ENCODE data around the gene CDH15.

DNA sequence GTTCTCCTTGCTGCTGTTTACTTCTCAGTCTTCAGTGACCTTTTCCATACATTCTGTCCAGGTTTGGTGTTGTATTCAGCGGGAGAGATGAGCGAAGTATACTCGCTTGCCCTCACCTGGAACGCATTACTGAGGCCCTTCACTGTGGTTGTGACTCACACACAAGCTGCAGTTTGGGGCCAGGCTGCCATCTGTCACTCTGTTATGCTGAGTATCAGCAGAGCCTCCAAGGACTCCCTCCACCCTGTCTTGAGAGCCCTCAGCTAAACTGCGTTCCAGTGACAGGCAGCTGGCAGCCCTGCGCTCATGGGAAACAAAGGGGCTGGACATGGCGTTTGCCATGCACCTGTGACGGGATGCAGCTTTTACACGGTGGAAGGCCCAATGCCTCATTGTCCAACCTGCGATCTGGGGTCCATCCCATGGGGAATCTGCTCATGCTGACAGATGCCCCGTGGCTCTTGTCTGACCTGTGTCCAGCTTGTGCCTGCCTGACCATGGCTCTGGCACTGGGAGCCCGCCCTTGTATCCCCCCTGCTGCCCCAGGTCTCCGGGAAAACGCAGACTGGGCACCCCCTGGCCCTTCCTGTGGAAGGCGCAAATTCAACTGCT lies 39.5 kb downstream of the CDH15 start:
- TF ChIP-seq POLR2A (IDR thresholded peaks at IDR 0.05): no peak
- TF ChIP-seq, protein P1, sequence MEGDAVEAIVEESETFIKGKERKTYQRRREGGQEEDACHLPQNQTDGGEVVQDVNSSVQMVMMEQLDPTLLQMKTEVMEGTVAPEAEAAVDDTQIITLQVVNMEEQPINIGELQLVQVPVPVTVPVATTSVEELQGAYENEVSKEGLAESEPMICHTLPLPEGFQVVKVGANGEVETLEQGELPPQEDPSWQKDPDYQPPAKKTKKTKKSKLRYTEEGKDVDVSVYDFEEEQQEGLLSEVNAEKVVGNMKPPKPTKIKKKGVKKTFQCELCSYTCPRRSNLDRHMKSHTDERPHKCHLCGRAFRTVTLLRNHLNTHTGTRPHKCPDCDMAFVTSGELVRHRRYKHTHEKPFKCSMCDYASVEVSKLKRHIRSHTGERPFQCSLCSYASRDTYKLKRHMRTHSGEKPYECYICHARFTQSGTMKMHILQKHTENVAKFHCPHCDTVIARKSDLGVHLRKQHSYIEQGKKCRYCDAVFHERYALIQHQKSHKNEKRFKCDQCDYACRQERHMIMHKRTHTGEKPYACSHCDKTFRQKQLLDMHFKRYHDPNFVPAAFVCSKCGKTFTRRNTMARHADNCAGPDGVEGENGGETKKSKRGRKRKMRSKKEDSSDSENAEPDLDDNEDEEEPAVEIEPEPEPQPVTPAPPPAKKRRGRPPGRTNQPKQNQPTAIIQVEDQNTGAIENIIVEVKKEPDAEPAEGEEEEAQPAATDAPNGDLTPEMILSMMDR (IDR thresholded peaks at IDR 0.05 in 4 of 5, conservative IDR thresholded peaks at IDR 0.05 in 1 of 5): no peak

Data from gastrocnemius medialis (tissue), 4 donors.